Astrocyte (in vitro differentiated cells and primary cell): ENCODE measurements around the gene MEIOB. TPM values are rescaled to one million over a fixed set of nuclear protein-coding genes. Genes with fewer than 3 reads are reported as not detected.

Experiments used
- DNase-seq: peaks from one replicate; pipeline ENCODE4 v3.0.0-alpha.2; 2010; ENCODE audit warnings: low read depth
- FAIRE-seq: peaks from 2 replicates; lab custom pipeline; 2011; peaks lifted over from hg19 to GRCh38; lab: Jason Lieb, UNC
- H2AFZ ChIP-seq: 2 replicates; pipeline ENCODE4 v1.6.0; 2012; ENCODE audit warnings: low read depth, low read length, inconsistent platforms
- H3K27ac ChIP-seq: 2 replicates; pipeline ENCODE4 v1.5.1; 2011; ENCODE audit warnings: low read depth, low read length, inconsistent platforms
- H3K27me3 ChIP-seq: 2 replicates; pipeline ENCODE4 v1.6.0; 2011; ENCODE audit warnings: low read length, inconsistent platforms; ENCODE audit not compliant: insufficient read depth
- H3K36me3 ChIP-seq: 2 replicates; pipeline ENCODE4 v1.5.1; 2011; ENCODE audit warnings: low read length, inconsistent platforms; ENCODE audit not compliant: insufficient read depth
- H3K4me1 ChIP-seq: 2 replicates; pipeline ENCODE4 v1.5.1; 2011; ENCODE audit warnings: low read length, inconsistent platforms; ENCODE audit not compliant: insufficient read depth
- H3K4me2 ChIP-seq: 2 replicates; pipeline ENCODE4 v1.6.0; 2012; ENCODE audit warnings: low read length, inconsistent platforms
- H3K4me3 ChIP-seq: 2 replicates; pipeline ENCODE4 v1.5.1; 2011; ENCODE audit warnings: low read depth, mild to moderate bottlenecking, low read length, inconsistent platforms; ENCODE audit not compliant: insufficient read depth
- H3K79me2 ChIP-seq: 2 replicates; pipeline ENCODE4 v1.6.0; 2012; ENCODE audit warnings: mild to moderate bottlenecking, low read length, inconsistent platforms; ENCODE audit not compliant: insufficient read depth
- H3K9ac ChIP-seq: 2 replicates; pipeline ENCODE4 v1.6.0; 2012; ENCODE audit warnings: mild to moderate bottlenecking, low read length, inconsistent platforms
- H3K9me3 ChIP-seq: 2 replicates; pipeline ENCODE4 v1.5.1; 2012; ENCODE audit warnings: low read depth, mild to moderate bottlenecking, low read length, inconsistent platforms; ENCODE audit not compliant: insufficient read depth
- H4K20me1 ChIP-seq: 2 replicates; pipeline ENCODE4 v1.6.0; 2012; ENCODE audit warnings: low read length, inconsistent platforms; ENCODE audit not compliant: insufficient read depth
- H3K27ac Mint-ChIP-seq: one replicate; pipeline ENCODE4 v1.8.0; 2021; ENCODE audit warnings: mild to moderate bottlenecking, mixed read lengths; ENCODE audit not compliant: unreplicated experiment
- H3K27me3 Mint-ChIP-seq: one replicate; pipeline ENCODE4 v1.8.0; 2021; ENCODE audit warnings: low read depth, mixed read lengths; ENCODE audit not compliant: unreplicated experiment
- H3K36me3 Mint-ChIP-seq: one replicate; pipeline ENCODE4 v1.8.0; 2021; ENCODE audit warnings: low read depth, mixed read lengths; ENCODE audit not compliant: unreplicated experiment
- H3K4me1 Mint-ChIP-seq: one replicate; pipeline ENCODE4 v1.8.0; 2021; ENCODE audit warnings: low read depth, mixed read lengths; ENCODE audit not compliant: unreplicated experiment
- H3K4me3 Mint-ChIP-seq: one replicate; pipeline ENCODE4 v1.8.0; 2021; ENCODE audit warnings: mild to moderate bottlenecking, moderate library complexity, mixed read lengths; ENCODE audit not compliant: unreplicated experiment
- H3K9me3 Mint-ChIP-seq: one replicate; pipeline ENCODE4 v1.8.0; 2021; ENCODE audit warnings: mild to moderate bottlenecking, mixed read lengths; ENCODE audit not compliant: unreplicated experiment
- EZH2 ChIP-seq: IDR thresholded peaks from 2 replicates; pipeline ENCODE4 v1.6.1; 2012; ENCODE audit warnings: mild to moderate bottlenecking, low read length, inconsistent platforms; ENCODE audit not compliant: insufficient read depth
- total RNA-seq: library from RNA; stranded (reverse); gene quantifications from 2 replicates; pipeline ENCODE4 v1.2.1, GENCODE V29; 2021
- TF ChIP-seq, protein P1 (sequence below): IDR thresholded peaks from 2 replicates; pipeline ENCODE4 v1.5.1; 2011; ENCODE audit warnings: low read depth, mild to moderate bottlenecking, inconsistent platforms, low read length, moderate library complexity; ENCODE audit not compliant: insufficient read depth

Gene MEIOB
- total RNA-seq, 1 donor from 2014 or later, result 0.16 TPM

DNA sequence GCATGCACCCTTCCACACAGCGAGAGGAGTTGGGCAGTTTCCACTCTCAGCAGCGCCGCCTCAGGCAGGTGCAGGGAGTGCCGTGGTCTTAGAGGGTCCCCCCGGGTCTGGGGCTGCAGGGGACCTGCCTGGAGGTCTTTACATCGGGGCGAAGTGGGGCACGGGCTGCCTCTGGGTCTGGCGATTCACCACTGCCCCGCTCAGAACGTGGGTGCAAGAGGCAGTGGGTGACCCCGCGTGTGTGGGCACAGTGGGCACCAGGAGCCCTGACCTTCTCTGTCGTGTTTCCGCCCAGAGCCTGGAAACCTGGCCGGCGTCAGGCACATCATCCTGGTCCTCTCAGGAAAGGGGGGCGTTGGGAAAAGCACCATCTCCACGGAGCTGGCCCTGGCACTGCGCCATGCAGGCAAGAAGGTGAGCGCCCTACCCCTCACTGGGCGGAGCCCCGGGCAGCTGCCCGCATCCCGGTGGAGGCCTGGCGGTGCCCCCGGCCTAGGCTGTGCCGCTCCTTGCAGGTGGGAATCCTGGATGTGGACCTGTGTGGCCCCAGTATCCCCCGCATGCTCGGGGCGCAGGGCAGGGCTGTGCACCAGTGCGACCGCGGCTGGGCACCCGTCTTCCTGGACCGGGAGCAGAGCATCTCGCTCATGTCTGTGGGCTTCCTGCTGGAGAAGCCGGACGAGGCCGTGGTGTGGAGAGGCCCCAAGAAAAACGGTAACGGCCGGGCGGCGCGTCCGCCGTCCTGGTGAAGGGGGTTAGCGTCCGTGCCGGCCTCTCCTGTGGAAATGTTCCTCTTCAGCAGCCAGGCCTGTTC, 85.5 kb downstream of the MEIOB start:
- Histone ChIP-seq H2AFZ (no peak overlapping the region), H3K36me3 (peaks cover 2% of the 10 kb centered on the region), H3K27me3 (no peaks in the 10 kb centered on the region), H3K4me1 (peaks cover 6% of the 10 kb centered on the region), H3K27ac (no peak overlapping the region), H3K4me2 (no peak overlapping the region), H3K4me3 (no peak overlapping the region), H4K20me1 (peaks cover 39% of the 10 kb centered on the region), H3K9ac (no peak overlapping the region), H3K9me3 (no peaks in the 10 kb centered on the region), H3K79me2 (peaks cover 60% of the 10 kb centered on the region)
- Mint-ChIP-seq H3K27me3 (no peaks in the 10 kb centered on the region), H3K4me1 (peaks cover 4% of the 10 kb centered on the region), H3K9me3 (no peaks in the 10 kb centered on the region), H3K27ac (no peak overlapping the region), H3K4me3 (no peak overlapping the region), H3K36me3 (peaks cover 2% of the 10 kb centered on the region)
- no peak for TF ChIP-seq EZH2
- TF ChIP-seq, protein P1, sequence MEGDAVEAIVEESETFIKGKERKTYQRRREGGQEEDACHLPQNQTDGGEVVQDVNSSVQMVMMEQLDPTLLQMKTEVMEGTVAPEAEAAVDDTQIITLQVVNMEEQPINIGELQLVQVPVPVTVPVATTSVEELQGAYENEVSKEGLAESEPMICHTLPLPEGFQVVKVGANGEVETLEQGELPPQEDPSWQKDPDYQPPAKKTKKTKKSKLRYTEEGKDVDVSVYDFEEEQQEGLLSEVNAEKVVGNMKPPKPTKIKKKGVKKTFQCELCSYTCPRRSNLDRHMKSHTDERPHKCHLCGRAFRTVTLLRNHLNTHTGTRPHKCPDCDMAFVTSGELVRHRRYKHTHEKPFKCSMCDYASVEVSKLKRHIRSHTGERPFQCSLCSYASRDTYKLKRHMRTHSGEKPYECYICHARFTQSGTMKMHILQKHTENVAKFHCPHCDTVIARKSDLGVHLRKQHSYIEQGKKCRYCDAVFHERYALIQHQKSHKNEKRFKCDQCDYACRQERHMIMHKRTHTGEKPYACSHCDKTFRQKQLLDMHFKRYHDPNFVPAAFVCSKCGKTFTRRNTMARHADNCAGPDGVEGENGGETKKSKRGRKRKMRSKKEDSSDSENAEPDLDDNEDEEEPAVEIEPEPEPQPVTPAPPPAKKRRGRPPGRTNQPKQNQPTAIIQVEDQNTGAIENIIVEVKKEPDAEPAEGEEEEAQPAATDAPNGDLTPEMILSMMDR, result no peak
- DNase-seq, result no peak
- no peak for FAIRE-seq

DNA sequence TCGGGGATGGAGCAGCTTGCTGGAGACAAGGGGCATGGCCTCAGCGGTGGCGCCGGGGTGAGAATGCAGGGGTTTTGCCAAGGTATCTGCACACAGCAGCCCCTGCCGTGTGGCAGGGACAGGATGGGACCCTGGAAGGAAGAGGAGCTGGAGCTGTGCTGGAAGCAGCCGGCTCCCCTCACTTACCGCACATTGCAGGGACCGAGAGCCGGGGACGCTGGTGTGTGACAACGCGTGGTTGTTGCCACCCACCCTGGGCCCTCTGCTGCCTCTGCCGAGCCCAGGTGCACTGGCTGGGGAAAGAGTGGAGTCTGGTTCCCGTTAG, 86.2 kb downstream of the MEIOB start:
- no peaks in the 10 kb centered on the region for H3K27me3 ChIP-seq
- FAIRE-seq, result no peak
- no peak for DNase-seq
- no peak for TF ChIP-seq EZH2
- TF ChIP-seq, protein P1, result no peak
- no peak overlapping the region for H3K4me2 ChIP-seq
- peaks cover 67% of the 10 kb centered on the region for H3K79me2 ChIP-seq
- H3K9ac ChIP-seq, result no peak overlapping the region
- peaks cover 2% of the 10 kb centered on the region for H3K36me3 Mint-ChIP-seq
- no peaks in the 10 kb centered on the region for H3K27me3 Mint-ChIP-seq
- H3K4me3 Mint-ChIP-seq, result no peak overlapping the region
- no peak overlapping the region for H2AFZ ChIP-seq
- peaks cover 9% of the 10 kb centered on the region for H3K4me1 Mint-ChIP-seq
- no peak overlapping the region for H3K27ac ChIP-seq
- no peak overlapping the region for H3K27ac Mint-ChIP-seq
- H3K9me3 Mint-ChIP-seq, result no peaks in the 10 kb centered on the region
- H3K4me1 ChIP-seq, result peaks cover 12% of the 10 kb centered on the region
- H4K20me1 ChIP-seq, result peaks cover 46% of the 10 kb centered on the region
- H3K4me3 ChIP-seq, result no peak overlapping the region
- H3K9me3 ChIP-seq, result no peaks in the 10 kb centered on the region
- peaks cover 2% of the 10 kb centered on the region for H3K36me3 ChIP-seq
